ENCODE measurements around the gene ZFYVE9. TPM values are rescaled to one million over a fixed set of nuclear protein-coding genes. Genes with fewer than 3 reads are reported as not detected.

The ZFYVE9 gene
- 15.4 and 17.7 TPM in 2 replicates for total RNA-seq

GRCh38 chr1:52141513-52142219 lies at the start of gene ZFYVE9:
TSS of gene ZFYVE9 (plus strand) at chr1:52142089. CDS start at chr1:52233207, 91,118 bp downstream.

DNA sequence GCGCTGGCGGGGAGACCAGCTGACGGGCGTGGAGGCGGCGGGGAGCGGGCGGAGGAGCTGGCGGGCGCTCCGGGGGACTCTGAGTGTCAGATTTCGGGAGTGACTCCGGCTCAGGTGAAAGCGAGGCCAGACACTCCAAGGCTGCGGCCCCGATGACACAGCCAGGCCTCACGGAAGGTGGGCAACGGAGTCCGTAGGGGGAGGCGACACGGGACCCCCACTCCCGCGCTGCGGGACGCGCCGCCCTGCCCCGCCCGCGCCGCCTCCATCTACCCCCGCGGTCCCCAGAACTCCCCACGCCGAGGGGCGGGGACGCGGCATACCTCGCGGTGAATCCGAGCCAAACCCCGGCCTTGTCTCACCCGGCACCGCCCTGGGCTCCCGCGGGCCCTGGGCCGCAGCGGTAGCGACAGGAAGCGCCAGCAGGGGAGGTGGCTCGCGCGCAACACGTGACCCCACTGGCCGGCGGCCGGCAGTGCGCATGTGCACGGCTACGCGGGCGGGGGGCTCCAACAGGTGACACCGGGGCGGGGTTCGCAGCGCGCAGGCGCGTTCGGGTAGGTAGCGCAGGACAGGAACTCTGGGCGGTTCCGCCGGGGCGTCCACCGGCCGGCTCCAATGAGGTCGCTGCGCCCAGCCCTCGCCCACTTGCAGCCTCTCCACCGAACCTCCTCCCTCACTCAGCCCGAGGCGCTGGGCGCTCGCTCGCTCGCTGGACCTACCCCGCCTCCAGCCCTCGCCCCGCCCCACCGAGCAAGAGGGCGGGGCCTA lies 224.0 kb downstream of the ZFYVE9 start, which contains the start of gene CC2D1B:
TSS of gene CC2D1B (minus strand) at position 460 of the 771 bp plus-strand sequence. CDS start 1,585 bp downstream, outside the sequence.

Other genes with a start within 250 kb of the ZFYVE9 start
- gene RAB3B, start 151.4 kb upstream of the ZFYVE9 start, total RNA-seq = 0.06 and 0.15 TPM in 2 replicates
- 9.9 and 10.4 TPM in 2 replicates for gene KTI12, start 108.3 kb upstream of the ZFYVE9 start, total RNA-seq
- gene TXNDC12, start 86.9 kb upstream of the ZFYVE9 start, total RNA-seq = 36.4 and 40.4 TPM in 2 replicates
- gene BTF3L4, start 85.8 kb upstream of the ZFYVE9 start, total RNA-seq = 40.4 and 45.4 TPM in 2 replicates
- gene CC2D1B, start 224.1 kb downstream of the ZFYVE9 start, total RNA-seq = 14.5 and 15.1 TPM in 2 replicates